Memory B cell (primary cell): ENCODE measurements around the gene HEMK1.

Experiments
- ATAC-seq: fragments of 150-1000 bp; cut with Tn5 transposase; 2 replicates; pipeline ENCODE4 v1.10.0; 2021; ENCODE audit warnings: low read depth, mild to moderate bottlenecking, moderate library complexity
- DNase-seq, 2 donors: peaks; one replicate each; pipeline ENCODE4 v3.0.0; 2022; ENCODE audit warnings: low spot score in 2 of 2
- H3K27ac Mint-ChIP-seq: one replicate; pipeline ENCODE4 v1.8.0; 2022; ENCODE audit warnings: mild to moderate bottlenecking, moderate library complexity, mixed read lengths
- H3K27me3 Mint-ChIP-seq: one replicate; pipeline ENCODE4 v1.8.0; 2022; ENCODE audit warnings: mixed read lengths
- H3K36me3 Mint-ChIP-seq: one replicate; pipeline ENCODE4 v1.8.0; 2022; ENCODE audit warnings: mild to moderate bottlenecking, mixed read lengths
- H3K4me1 Mint-ChIP-seq: one replicate; pipeline ENCODE4 v1.8.0; 2022; ENCODE audit warnings: mixed read lengths
- H3K4me3 Mint-ChIP-seq: one replicate; pipeline ENCODE4 v1.8.0; 2022; ENCODE audit warnings: mild to moderate bottlenecking, moderate library complexity, mixed read lengths
- H3K9me3 Mint-ChIP-seq: one replicate; pipeline ENCODE4 v1.8.0; 2022; ENCODE audit warnings: mixed read lengths

The HEMK1 gene

GRCh38 chr3:50606596-50606995, 37.3 kb downstream of the HEMK1 start:
- Mint-ChIP-seq H3K4me3 (no peak overlapping the region), H3K4me1 (peaks cover 29% of the 10 kb centered on the region), H3K9me3 (no peaks in the 10 kb centered on the region), H3K27me3 (no peaks in the 10 kb centered on the region), H3K36me3 (no peaks in the 10 kb centered on the region), H3K27ac (no peak overlapping the region)
- ATAC-seq (no peak), DNase-seq (no peak)

GRCh38 chr3:50607271-50608091, 38.2 kb downstream of the HEMK1 start:
- H3K9me3 Mint-ChIP-seq, result no peaks in the 10 kb centered on the region
- no peak for ATAC-seq
- H3K4me3 Mint-ChIP-seq, result no peak overlapping the region
- no peak for DNase-seq
- H3K27me3 Mint-ChIP-seq, result no peaks in the 10 kb centered on the region
- peaks cover 32% of the 10 kb centered on the region for H3K4me1 Mint-ChIP-seq
- H3K27ac Mint-ChIP-seq, result no peak overlapping the region
- no peaks in the 10 kb centered on the region for H3K36me3 Mint-ChIP-seq

- no peaks in the 10 kb centered on the region for H3K36me3 Mint-ChIP-seq
- peaks cover 35% of the 10 kb centered on the region for H3K4me1 Mint-ChIP-seq
- no peaks in the 10 kb centered on the region for H3K9me3 Mint-ChIP-seq
- H3K4me3 Mint-ChIP-seq, result no peak overlapping the region
- ATAC-seq (no peak), DNase-seq (no peak)
- H3K27me3 Mint-ChIP-seq, result no peaks in the 10 kb centered on the region
- no peak overlapping the region for H3K27ac Mint-ChIP-seq
These were observed 39.0 kb downstream of the HEMK1 start for GRCh38 chr3:50608278-50608677.

- no peaks in the 10 kb centered on the region for H3K36me3 Mint-ChIP-seq
- H3K27ac Mint-ChIP-seq, result no peak overlapping the region
- ATAC-seq, result no peak
These were observed 39.9 kb downstream of the HEMK1 start for GRCh38 chr3:50609071-50609762.

GRCh38 chr3:50609763-50610085, 40.4 kb downstream of the HEMK1 start:
- H3K9me3 Mint-ChIP-seq, result no peaks in the 10 kb centered on the region
- peaks cover 35% of the 10 kb centered on the region for H3K4me1 Mint-ChIP-seq
- peak overlapping the region; percentile 22 for H3K4me3 Mint-ChIP-seq
- no peaks in the 10 kb centered on the region for H3K36me3 Mint-ChIP-seq
- DNase-seq (no peak), ATAC-seq (no peak)
- H3K27ac Mint-ChIP-seq, result no peak overlapping the region
- H3K27me3 Mint-ChIP-seq, result no peaks in the 10 kb centered on the region

More at GRCh38 chr3:50609071-50609762, 39.9 kb downstream of the HEMK1 start:
- no peaks in the 10 kb centered on the region for H3K27me3 Mint-ChIP-seq
- DNase-seq, result no peak
- peaks cover 35% of the 10 kb centered on the region for H3K4me1 Mint-ChIP-seq
- no peak overlapping the region for H3K4me3 Mint-ChIP-seq
- no peaks in the 10 kb centered on the region for H3K9me3 Mint-ChIP-seq

GRCh38 chr3:50610181-50610971, 41.1 kb downstream of the HEMK1 start:
- no peak for DNase-seq
- H3K4me3 Mint-ChIP-seq, result peak overlapping the region; percentile 87
- no peaks in the 10 kb centered on the region for H3K27me3 Mint-ChIP-seq
- no peaks in the 10 kb centered on the region for H3K36me3 Mint-ChIP-seq
- H3K27ac Mint-ChIP-seq, result peak overlapping the region; percentile 56
- H3K4me1 Mint-ChIP-seq, result peaks cover 29% of the 10 kb centered on the region
- no peak for ATAC-seq
- H3K9me3 Mint-ChIP-seq, result no peaks in the 10 kb centered on the region

GRCh38 chr3:50610992-50611463, 41.7 kb downstream of the HEMK1 start:
- H3K36me3 Mint-ChIP-seq, result no peaks in the 10 kb centered on the region
- H3K4me3 Mint-ChIP-seq, result peak overlapping the region; percentile 87
- ATAC-seq (no peak), DNase-seq (no peak)
- peak overlapping the region; percentile 56 for H3K27ac Mint-ChIP-seq
- H3K4me1 Mint-ChIP-seq, result peaks cover 27% of the 10 kb centered on the region
- no peaks in the 10 kb centered on the region for H3K27me3 Mint-ChIP-seq
- no peaks in the 10 kb centered on the region for H3K9me3 Mint-ChIP-seq

GRCh38 chr3:50611464-50612233, 42.3 kb downstream of the HEMK1 start, which contains the start of gene CISH:
TSS of gene CISH (minus strand) at chr3:50611774. CDS start at chr3:50611650, 124 bp downstream.
- Mint-ChIP-seq H3K4me1 (peaks cover 30% of the 10 kb centered on the region), H3K9me3 (no peaks in the 10 kb centered on the region), H3K27me3 (no peaks in the 10 kb centered on the region), H3K36me3 (no peaks in the 10 kb centered on the region), H3K27ac (peak within 1 kb of the TSS; percentile 56), H3K4me3 (peak within 1 kb of the TSS; percentile 87)
- ATAC-seq (peak; percentile 74), DNase-seq (peak; percentile 82 to 94)

- no peak for ATAC-seq
- no peaks in the 10 kb centered on the region for H3K27me3 Mint-ChIP-seq
- DNase-seq, result no peak
- H3K27ac Mint-ChIP-seq, result peak overlapping the region; percentile 56
- peaks cover 30% of the 10 kb centered on the region for H3K4me1 Mint-ChIP-seq
- H3K9me3 Mint-ChIP-seq, result no peaks in the 10 kb centered on the region
- no peaks in the 10 kb centered on the region for H3K36me3 Mint-ChIP-seq
- peak overlapping the region; percentile 87 for H3K4me3 Mint-ChIP-seq
These were observed 43.0 kb downstream of the HEMK1 start for GRCh38 chr3:50612234-50612882.

- Mint-ChIP-seq H3K4me3 (peak overlapping the region; percentile 87), H3K9me3 (no peaks in the 10 kb centered on the region), H3K27ac (peak overlapping the region; percentile 56), H3K4me1 (peaks cover 34% of the 10 kb centered on the region), H3K36me3 (no peaks in the 10 kb centered on the region), H3K27me3 (no peaks in the 10 kb centered on the region)
- DNase-seq (no peak), ATAC-seq (no peak)
These were observed 43.9 kb downstream of the HEMK1 start for GRCh38 chr3:50612970-50613846.

- H3K4me3 Mint-ChIP-seq, result no peak overlapping the region
- no peak for ATAC-seq
- peaks cover 39% of the 10 kb centered on the region for H3K4me1 Mint-ChIP-seq
- H3K36me3 Mint-ChIP-seq, result no peaks in the 10 kb centered on the region
- no peaks in the 10 kb centered on the region for H3K9me3 Mint-ChIP-seq
- no peak overlapping the region for H3K27ac Mint-ChIP-seq
- no peak for DNase-seq
- no peaks in the 10 kb centered on the region for H3K27me3 Mint-ChIP-seq
These were observed 45.9 kb downstream of the HEMK1 start for GRCh38 chr3:50615190-50615589.

GRCh38 chr3:50616003-50616769, 46.9 kb downstream of the HEMK1 start:
- peak; percentile 62 for ATAC-seq
- Mint-ChIP-seq H3K9me3 (no peaks in the 10 kb centered on the region), H3K4me1 (peaks cover 40% of the 10 kb centered on the region), H3K27me3 (no peaks in the 10 kb centered on the region), H3K36me3 (no peaks in the 10 kb centered on the region), H3K27ac (peak overlapping the region; percentile 87), H3K4me3 (peak overlapping the region; percentile 95)
- peak; percentile 69 to 79 for DNase-seq
